GM21825 (cell line): ENCODE measurements around the gene MRGPRF.

Experiments
- ATAC-seq: cut with Tn5 transposase; IDR thresholded peaks from one replicate; pipeline ENCODE4 v1.9.1; 2021; ENCODE audit warnings: mild to moderate bottlenecking, moderate library complexity; ENCODE audit not compliant: unreplicated experiment

MRGPRF gene

DNA sequence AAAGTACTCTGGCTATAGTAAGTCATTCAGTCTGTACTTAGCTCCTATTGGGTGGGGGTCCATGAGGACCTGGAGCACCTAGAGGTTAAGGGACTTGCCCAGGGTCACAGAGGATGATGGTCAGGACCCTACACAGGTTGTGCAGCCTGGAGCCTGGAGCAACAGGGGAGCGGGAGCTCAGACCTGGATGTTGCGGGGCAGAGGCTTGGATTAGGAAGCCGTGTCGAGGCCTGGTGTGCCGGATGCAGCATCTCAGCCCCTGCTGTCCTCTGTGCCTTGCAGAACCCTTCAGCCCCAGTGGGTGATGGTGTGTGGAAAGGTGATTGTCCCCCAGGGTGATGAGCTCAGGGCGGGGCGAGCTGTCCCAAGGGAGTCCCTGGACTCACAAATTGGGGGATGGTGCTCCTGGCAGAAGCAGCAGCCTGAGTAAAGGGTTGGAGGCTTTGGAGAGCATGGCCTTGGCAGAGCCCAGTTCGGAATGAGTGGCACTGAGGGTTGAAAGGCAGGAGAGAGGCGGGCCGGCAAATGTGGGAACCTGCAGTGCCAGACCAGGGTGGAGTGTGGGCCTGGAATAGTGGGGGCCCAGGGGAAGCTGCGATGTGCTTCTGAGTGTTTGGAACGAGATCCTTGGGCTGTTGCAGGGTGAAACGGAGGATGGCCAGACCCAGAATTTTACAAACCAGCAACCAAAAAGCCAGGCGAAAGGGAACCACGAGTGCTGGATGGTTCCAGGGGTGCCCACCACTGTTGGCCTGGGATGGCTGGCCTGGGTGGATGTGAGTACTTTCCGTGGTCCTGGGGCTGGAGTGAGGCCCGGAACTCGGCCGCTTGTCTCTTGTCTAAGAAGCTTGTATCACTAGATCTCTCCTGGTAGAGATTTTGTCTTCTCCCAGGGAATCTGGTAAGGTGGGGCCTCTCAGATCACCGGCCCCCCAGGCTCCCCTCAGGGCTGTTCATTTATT lies 38.6 kb upstream of the MRGPRF start:
- ATAC-seq, result no peak

DNA sequence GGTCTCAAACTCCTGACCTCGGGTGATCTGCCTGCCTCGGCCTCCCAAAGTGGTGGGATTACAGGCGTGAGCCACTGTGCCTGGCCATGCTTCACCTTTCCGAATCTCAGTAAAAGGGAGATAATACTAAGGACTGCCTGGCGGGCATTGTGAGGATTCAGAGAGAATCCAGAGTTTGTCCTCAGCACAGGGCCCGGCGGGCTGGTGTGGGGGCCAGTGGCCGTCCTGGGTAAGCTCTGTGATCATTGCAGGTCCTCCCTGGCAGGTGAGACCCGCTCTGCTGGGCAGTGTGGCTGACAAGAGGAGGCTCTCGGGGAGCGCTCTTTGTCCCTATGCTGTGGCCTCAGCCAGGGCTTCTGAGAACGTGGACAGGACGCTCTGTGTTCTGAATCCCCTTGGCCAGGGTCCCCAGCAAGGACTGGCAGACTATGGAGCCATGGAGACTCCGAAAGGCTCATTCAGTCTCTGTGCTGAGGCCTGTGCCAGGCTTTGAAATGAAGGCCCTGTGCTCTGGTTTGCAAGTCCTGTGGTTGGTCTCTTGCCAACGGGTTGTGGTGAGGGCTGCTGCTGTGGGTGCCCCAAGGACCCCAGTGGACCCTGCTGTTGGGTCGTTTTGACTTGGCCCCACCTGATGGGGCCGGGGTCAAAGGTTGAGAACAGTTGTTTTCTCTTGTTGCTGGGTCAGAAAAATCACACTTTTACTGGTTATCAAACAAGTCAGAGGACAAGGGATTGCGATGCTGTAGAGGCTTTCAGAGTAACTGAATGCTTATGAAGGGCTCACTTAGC lies 37.7 kb upstream of the MRGPRF start:
- no peak for ATAC-seq

DNA sequence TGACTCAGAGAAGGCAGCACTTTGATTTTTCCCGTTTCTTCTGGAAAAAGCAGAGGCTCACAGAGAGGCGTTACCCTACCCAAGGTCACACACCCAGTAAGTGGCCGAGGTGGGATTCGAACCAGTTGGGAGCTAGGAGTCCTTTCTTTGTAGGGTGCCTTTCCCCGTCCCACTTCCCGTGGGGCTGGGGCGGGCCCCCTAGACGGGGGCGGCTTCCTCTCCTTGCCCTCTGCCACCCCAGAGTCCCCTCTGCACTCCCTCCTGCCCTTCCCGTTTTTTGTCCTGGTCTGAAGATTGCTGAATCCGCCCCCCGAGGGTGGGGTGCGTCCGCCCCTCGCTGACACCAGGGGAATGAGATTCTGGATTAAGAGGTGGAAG lies 36.4 kb upstream of the MRGPRF start:
- ATAC-seq, result no peak

DNA sequence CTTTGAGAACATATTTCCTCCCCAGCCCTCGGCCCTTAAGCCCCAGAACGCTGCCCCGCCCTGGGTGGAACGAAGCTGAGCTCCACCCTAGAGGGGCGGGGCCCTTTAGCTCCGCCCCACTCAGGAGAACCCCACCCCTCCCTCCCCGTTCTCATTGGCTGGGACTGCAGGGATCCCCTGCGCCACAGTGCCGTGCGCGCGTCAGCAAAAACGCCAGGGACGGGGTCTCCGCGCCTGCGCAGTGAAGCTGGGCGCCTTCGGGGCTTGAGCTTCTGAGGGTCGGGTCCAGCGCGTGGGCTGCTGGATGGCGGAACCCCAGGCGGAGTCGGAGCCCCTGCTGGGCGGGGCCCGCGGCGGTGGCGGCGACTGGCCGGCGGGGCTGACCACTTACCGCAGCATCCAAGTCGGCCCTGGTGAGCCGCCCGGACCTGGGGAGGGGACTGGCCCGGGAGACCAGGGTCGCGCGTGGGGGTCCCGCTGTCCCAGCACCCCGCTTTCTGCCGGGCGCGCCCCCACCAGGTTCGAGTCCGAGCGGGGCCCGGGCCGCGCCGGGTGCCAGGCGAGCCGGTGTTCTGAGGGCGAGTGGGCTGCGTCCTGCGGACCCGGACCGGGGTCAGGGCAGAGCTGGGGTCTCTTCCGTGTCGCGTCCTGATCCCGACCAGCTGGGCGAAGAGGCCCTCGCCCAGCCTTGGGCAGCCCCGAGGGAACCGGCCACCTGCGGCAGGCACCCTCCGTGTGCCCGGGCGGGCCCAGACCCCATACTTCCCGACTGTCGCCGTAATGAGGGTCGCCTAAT lies 35.8 kb upstream of the MRGPRF start, which contains the start of gene TPCN2:
Gene TPCN2, plus strand, starts transcription at position 239 of the 796 bp plus-strand sequence. Its CDS starts 66 bp downstream, at position 305.
- peak; percentile 82 for ATAC-seq

DNA sequence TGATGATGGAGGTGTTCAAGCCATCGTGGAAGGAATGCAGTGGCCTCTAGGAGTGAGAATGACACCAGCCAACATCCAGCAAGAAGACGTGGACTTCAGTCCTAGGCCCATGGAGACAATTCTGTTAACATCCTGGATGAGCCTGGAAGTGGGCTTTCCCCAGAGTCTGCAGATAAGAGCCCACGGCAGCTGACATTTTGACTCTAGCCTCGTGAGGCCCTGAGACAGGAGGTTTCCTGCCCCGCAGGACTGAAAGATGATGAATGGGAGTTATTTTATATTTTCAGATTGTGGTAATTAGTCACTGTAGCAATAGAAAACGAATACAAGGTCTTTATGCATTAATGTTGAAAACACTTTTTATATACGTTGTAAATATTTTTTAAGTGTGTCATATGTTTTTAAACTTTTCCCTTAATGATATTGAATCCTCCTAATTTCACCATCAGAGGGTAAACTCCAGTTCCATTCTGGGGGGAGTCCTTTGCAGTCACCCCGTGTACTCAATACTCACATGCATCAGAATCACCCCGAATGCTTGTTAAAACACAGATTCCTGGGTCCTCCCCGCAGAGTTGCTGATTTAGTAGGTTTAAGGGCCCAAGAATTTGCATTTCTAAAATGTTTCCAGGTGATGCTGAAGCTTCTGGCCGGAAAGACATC lies 35.1 kb upstream of the MRGPRF start:
- no peak for ATAC-seq

DNA sequence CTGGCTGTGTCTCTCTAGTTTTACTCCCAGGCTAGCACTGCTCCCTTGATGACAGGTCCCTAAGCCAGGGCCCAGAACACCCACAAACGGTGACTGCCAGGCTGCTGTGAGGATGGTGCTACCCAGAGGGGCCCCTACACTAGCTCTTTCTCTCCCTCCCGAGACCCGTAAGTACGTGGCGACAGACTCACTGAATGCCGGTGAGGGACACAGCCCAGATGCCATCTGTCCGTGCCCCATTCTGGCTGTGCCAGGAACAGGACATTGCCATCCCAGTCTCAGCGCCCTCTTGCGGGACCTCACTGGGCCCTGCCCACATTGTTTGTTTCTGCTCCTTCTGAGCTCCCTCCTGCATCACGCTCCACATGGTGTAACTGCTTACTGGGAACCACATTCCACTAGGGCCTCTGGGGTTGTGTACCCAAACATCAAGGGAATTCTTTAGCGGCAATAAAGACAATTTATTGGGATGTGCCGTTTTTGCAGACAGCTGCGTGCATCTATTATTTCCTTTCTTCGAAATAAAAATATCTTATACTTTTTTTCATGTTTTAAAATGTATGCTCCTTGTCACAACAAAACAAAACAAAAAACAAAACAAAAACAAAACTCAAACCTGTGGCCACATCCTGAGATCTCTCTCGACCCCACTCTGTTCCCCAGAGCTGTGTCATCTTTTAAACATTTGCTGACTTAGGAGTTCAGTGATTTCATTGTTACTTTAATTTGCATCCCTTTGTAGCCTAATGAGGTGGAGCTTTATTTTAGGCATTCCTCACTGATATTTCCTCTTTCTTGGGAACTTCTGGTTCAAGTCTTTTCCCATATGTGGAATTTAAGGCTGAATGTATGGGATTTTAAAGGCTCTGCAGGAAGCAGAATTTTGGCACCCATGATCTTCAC lies 31.3 kb upstream of the MRGPRF start:
- no peak for ATAC-seq

DNA sequence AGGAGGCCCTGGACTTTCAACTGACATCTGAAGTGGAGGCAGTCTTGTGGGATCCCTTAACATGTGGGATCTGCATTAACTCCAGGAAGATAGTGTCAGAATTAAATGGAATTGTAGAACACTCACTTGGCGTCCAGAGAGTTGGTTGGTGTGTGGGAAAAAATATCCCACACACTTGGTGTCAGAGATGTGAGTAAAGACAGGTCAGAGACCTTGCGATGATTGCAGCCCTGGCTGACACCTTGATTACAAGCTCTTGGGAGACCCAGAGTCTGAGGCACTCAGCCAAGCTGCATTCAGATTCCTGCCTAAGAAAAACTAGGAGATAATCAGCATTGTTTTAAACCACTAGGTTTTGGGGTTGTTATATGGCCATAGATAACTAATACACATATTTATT lies 28.5 kb upstream of the MRGPRF start:
- no peak for ATAC-seq

DNA sequence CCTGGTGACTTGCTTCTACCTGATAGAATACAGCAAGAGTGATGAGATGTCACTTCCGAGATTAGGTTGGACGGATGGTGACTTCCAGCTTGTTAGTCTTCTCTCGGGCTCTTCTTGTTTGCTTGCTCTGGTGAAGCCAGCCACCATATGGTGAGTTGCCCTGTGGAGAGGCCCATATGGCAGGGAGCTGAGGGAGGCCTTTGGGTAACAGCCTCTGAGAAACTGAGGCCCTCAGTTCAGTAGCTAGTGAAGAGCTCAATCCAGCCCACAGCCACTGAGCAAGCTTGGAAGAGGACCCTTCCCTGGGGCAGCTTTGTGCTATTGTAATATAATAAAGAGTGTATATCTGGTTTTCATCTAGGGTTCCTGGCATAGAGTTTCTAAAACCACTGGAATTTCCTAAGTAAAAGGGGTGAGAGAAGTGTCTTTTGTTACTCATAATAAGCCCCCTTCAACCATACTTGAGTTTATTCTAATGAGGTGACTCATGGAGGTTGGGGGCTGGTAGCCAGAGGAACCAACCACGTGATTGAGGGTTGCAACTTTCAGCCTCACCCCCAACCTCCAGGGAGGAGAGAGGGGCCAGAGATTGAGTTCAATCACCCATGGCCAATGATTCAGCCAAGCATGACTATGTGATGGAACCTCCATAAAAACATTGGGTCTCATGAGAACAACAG lies 27.7 kb upstream of the MRGPRF start:
- no peak for ATAC-seq

DNA sequence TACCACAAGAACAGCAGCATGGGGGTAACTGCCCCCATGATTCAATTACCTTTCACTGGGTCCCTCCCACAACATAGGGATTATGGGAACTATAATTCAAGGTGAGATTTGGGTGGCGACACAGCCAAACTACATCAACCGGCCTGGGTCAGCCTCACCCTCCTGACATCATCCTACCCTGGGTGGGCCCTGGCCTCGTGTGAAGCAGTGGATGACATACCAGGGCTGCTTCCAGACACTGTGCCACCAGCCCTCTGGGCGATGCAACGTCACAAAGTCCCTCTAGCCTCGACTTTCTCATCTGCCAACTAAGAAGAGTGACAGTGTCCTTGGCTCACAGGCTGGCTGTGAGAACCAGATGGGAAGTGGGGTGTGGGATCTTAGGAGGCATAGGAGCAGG lies 27.0 kb upstream of the MRGPRF start:
- no peak for ATAC-seq

DNA sequence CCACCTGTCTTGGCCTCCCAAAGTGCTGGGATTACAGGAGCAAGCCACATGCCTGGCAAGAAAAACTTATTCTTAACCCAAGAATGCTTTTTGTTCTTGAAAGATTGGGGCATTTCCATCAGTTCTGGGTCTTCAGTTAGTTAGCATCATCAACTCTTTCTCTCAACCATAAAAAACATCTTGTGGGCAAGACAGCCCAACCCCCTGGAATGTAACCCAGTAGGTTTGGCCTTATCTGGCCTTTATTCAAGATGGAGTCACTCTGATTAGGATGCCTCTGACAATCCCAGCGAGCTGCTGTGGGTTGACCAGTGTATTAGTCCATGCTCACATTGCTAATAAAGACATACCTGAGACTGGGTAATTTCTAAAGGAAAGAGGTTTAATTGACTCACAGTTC lies 26.5 kb upstream of the MRGPRF start:
- no peak for ATAC-seq

DNA sequence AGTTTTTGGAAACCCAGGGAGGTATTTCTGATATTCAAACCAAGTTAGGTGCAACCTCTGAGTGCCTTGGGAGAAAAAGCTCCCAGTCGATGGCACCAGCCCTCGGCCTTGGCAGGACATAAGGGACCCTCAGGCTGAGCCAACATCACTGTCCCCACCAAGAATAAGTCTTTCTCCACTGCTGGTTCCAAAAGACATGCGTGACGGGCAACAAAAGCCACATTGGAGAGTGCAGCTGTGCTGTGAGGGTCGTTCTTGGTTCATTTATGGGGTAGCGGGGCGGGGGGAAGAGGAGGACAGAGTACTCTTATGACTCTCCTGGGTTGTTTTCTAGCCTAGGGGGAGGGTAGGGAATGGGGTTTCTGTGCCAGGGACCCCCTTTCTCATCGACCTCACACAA lies 24.5 kb upstream of the MRGPRF start:
- ATAC-seq, result no peak

DNA sequence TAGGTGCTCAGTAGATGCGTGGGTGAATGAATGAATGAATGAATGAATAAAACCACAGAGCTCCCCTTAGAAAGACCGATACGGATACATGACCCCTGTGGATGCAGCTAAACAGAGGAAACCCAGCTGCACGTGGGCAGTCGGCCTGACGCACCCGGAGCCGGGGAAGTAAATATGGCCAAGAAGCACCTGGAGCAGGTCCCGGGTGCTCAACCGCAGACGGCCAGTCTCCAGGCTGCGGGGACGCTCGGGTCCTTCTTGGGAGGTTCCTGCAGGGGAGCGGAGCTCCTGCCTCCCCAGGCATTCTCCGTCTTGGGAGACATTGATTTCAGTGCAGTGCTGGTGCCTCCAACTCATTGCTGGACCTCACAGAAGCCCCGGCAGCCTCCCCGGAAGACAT lies 24.0 kb upstream of the MRGPRF start:
- no peak for ATAC-seq

DNA sequence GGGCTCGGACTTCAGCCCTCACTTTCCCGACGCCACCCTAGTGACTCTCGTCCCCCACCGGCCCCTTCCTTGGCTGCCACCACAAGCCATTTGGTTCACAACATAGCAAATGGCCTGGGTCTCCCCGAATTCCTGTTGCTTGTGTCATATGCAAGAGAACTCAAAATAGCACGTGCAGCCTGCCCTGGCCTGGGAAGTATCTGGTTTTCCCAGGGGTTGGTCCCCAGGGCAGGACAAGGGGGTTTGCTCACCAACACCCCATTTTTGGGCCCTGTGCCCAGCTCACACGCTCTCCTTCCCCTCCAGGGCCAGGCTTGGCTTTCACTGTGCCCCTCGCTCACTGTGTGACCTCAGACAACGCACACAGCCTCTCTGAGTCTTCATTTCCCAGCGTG lies 22.9 kb upstream of the MRGPRF start:
- no peak for ATAC-seq

DNA sequence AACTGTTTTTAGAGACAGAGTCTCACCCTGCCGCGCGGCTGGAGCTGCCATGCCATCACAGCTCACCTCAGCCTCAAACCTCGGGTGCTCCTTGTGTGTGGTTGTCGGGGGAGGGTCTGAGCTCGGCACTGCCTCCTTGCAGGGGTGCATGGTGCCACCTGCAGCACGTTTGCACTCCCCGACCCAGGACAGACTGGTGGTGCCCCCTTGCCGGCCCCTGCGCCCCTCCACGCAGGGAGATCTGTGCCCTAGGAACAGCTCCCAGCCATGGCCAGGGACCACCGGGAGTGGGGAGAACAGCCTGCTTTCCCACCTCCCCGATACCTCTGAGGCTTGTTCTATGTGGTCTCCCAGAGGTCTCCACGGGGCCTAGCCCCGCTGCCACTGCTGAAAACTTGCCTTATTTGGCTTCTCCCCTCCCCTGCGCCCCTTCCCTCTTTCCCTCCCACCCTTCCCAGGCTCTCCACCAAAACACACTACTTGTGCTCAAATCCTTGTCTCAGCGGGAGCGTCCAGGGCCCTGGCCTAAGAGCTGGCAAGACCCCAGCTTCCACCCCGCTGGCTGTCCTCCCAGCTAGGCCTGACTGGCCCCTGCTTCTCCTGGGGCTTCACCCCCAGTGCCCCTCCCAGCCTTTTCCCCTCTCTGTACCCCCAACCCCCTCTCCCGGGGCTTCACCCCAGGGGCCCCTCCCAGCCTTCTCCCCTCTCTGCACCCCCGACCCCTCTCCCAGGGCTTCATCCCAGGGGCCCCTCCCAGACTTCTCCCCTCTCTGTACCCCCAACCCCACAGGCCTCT lies 22.3 kb upstream of the MRGPRF start:
- no peak for ATAC-seq

DNA sequence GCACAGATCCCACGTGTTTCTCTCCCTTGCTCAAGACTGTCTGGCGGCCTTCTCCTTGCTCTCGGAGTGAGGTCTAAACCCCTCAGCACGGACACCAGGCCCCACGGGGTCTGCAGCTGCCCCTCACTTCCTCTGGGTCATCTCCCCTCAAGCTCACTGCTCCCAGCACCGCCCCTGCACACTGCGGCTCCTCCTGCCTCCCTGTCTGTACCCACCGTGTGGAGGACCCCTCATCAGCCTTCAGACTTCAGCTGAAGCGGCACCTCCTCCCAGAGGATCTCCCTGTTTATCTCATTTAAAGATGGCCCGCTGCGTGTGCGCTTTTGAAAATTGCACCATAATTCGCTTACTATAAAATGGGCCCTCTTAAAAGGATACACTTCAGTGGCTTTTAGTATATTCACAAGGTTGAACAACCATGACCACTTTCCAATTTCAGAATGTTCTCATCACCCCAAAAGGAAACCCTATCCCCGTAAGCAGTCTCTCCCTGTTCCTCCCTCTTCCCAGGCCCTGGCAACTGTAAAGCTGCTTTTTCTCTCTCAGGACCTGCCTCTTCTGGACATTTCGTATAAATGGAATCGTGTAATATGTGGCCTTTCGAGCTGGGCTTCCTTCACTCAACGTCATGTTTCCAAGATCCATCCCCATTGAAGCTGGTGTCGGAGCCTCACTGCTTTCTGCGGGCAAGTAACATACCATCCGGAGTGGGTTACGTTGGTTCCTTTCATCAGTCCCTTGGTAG lies 21.2 kb upstream of the MRGPRF start:
- no peak for ATAC-seq

DNA sequence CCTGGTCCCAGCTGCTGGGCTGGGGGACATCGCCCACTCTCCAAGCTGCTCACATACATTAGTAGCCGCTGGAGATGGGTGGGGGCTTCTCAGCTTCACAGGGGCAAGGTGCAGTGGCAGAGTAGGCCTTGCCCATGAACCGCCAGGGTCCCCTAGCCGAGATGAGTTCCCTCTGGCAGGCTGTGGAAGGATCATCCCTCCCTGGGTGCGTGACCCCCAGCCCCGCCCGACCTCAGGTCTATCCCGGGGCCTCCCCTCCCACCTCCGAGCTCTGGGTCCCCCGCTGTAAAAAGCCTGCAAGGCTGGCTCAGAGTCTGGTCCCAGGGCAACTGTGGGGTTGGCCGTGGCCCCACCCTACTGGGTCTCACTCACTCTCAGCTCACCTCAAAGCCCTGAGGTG lies 20.4 kb upstream of the MRGPRF start:
- no peak for ATAC-seq

DNA sequence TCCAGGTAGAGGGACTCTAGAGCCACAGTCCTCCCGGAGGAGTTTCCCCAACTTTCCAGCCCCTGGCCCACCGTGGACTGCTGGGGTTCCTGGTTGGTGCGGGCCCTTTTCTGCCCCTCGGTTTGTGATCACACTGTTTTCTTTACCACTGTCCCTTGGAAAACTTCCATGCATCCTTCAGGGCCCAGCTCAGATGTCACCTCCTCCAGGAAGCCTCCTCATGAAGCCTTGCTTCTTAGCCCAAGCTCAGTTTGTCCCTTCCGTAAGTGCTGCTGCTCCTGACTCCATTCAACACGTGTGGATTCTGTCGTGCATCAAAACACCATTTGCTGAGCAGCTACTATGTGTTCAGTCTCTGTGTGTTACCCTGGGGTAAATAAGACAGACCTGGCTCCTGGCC lies 19.8 kb upstream of the MRGPRF start:
- no peak for ATAC-seq

DNA sequence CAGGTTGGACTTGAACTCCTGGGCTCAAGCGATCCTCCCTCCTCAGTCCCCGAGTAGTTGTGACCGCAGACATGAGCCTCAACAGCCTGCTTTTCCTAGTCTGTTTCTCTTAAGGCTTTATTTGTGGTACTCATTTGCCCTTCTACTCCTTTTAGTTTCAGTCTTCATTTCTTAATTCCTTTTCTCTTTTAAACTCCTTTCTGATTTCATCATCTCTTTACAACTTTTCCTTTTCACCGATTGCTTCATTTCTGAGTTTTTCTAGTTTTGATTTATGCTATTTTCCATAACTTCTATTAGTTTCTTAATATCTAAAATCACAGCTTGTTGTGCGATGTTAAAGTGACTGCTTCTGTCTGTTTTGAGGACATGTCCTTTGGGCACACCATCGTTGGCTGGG lies 17.3 kb upstream of the MRGPRF start:
- no peak for ATAC-seq
